ENCODE data around the gene CDC26. TPM values are rescaled to one million over a fixed set of nuclear protein-coding genes. Genes with fewer than 3 reads are reported as not detected.
"Not testable (repeated sequence)": the region's sequence is repeated elsewhere in the genome, so short reads cannot be mapped to it uniquely, and the experiment has no call there.

Gene CDC26
- total RNA-seq, 1 donor from 2014 or later, result 50.2 TPM

DNA sequence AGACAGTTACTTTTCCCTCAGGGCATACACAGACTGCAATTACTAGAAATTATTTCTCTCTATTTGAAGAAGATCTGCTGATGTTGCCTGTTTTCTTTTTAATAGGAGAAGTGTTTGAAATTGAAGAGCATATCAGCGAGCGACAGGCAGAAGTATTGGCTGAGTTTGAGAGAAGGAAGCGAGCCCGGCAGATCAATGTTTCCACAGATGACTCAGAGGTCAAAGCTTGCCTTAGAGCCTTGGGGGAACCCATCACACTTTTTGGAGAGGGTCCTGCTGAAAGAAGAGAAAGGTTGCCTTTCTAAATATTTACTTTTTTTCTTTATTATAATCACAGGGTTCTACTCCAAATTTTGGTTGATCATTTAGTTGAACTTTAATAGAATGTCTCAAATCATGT lies 3.5 kb upstream of the CDC26 start:
- no peaks in the 10 kb centered on the region for H3K9me3 Mint-ChIP-seq
- H3K27ac Mint-ChIP-seq, result peak overlapping the region; percentile 17
- no peak for DNase-seq (ENCODE audit: low spot score)
- H3K27me3 Mint-ChIP-seq (ENCODE audit: low read depth), result no peaks in the 10 kb centered on the region
- no peak overlapping the region for H3K4me3 Mint-ChIP-seq (ENCODE audit: low read depth)
- H3K36me3 Mint-ChIP-seq (ENCODE audit: low read depth), result peaks cover 56% of the 10 kb centered on the region
- intact Hi-C loops (cut with micrococcal nuclease), result no loop called here
- H3K4me1 Mint-ChIP-seq (ENCODE audit: low read depth), result peaks cover 33% of the 10 kb centered on the region

DNA sequence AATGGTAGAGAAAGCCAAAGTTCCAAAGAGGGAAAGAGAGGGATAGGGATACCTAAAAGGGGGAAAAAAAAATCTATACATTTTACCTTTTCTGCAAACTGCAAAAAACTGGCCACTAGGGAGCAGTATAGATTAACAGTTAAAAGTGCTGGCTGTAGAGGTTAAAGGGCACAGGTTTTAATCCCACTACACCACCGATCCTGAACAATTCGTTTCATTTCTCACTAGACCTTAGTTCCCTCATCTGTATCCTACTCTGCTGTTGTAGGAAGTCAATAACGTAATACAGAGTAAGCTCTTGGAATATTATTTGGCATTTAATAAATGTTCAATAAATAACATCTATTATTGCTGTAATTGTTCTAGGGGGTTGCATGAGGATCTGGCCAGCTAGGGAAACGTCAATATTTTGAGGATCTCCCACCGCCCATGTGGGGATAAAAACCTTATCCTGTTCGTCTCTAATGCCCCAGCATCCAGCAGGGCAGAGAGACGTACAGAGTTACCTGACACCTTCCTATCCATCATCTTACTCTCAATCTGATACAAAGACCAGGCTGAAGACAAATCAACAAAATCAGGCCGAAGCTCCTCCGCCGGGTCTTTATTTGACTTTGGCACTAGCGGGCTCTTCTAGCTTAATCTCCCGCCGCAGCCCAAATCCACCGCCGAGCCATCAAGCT lies 757 bp downstream of the CDC26 start:
- no peak overlapping the region for H3K4me3 Mint-ChIP-seq (ENCODE audit: low read depth)
- H3K36me3 Mint-ChIP-seq (ENCODE audit: low read depth), result peaks cover 51% of the 10 kb centered on the region
- no peaks in the 10 kb centered on the region for H3K27me3 Mint-ChIP-seq (ENCODE audit: low read depth)
- intact Hi-C loops (cut with micrococcal nuclease), result loop anchor here (1.0 to 2.0 kb wide), 10 partner anchors 34 to 384 kb away; partner anchors contain the start of genes ALAD, C9orf43, FKBP15 and HDHD3
- H3K27ac Mint-ChIP-seq, result no peak overlapping the region
- peaks cover 28% of the 10 kb centered on the region for H3K4me1 Mint-ChIP-seq (ENCODE audit: low read depth)
- no peaks in the 10 kb centered on the region for H3K9me3 Mint-ChIP-seq
- DNase-seq (ENCODE audit: low spot score), result no peak

DNA sequence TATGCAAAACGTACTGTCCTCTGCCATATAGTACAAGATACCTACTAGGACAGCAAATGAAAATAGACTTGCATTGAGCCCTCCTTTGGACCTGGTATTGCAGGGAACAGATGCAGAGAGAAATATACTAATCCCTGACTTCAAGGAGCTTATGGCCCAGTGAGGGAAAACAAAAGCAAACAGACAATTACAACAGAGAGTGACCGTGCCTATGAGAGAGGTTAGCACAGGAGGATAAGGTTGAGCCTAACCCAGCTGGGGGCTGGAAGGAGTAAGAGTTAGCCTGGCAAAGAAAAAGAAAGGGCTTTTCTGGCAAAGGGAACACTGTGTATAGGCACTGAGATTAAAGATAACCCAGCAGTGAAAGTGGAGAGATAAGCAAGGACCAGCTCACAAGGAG lies 5.5 kb downstream of the CDC26 start:
- Mint-ChIP-seq H3K27me3 (ENCODE audit: low read depth) (no peaks in the 10 kb centered on the region), H3K4me3 (ENCODE audit: low read depth) (no peak overlapping the region), H3K9me3 (no peaks in the 10 kb centered on the region), H3K27ac (peak overlapping the region; percentile 81), H3K4me1 (ENCODE audit: low read depth) (peaks cover 17% of the 10 kb centered on the region), H3K36me3 (ENCODE audit: low read depth) (peaks cover 59% of the 10 kb centered on the region)
- intact Hi-C loops (cut with micrococcal nuclease), result loop anchor here (1.0 kb wide), 1 partner anchor 50 kb away; no protein-coding TSS in a partner anchor
- DNase-seq (ENCODE audit: low spot score), result no peak

DNA sequence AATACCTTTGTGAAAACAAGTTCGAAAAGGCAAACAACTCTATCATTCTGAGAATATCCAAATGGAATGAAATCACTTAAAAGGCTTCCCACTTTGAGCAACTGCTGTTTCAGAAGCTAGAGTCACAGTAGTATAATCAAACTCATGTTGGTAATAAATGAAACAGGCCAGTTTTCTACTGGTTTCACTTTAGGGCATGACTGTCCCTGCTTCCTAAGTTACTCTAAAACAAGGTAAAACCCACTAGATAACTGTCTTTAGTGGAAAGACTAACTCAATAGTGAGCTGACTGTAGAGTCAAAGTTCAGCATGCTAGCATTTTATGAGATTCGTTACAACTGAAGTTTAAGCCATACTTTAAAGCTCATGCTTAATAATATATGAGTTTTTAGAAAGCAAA lies 6.0 kb downstream of the CDC26 start:
- intact Hi-C loops (cut with micrococcal nuclease), result loop anchor here (1.0 kb wide), 1 partner anchor 49 kb away; no protein-coding TSS in a partner anchor
- peaks cover 59% of the 10 kb centered on the region for H3K36me3 Mint-ChIP-seq (ENCODE audit: low read depth)
- H3K9me3 Mint-ChIP-seq, result no peaks in the 10 kb centered on the region
- H3K4me3 Mint-ChIP-seq (ENCODE audit: low read depth), result no peak overlapping the region
- H3K27me3 Mint-ChIP-seq (ENCODE audit: low read depth), result no peaks in the 10 kb centered on the region
- no peak for DNase-seq (ENCODE audit: low spot score)
- H3K4me1 Mint-ChIP-seq (ENCODE audit: low read depth), result peaks cover 17% of the 10 kb centered on the region
- peak overlapping the region; percentile 81 for H3K27ac Mint-ChIP-seq

DNA sequence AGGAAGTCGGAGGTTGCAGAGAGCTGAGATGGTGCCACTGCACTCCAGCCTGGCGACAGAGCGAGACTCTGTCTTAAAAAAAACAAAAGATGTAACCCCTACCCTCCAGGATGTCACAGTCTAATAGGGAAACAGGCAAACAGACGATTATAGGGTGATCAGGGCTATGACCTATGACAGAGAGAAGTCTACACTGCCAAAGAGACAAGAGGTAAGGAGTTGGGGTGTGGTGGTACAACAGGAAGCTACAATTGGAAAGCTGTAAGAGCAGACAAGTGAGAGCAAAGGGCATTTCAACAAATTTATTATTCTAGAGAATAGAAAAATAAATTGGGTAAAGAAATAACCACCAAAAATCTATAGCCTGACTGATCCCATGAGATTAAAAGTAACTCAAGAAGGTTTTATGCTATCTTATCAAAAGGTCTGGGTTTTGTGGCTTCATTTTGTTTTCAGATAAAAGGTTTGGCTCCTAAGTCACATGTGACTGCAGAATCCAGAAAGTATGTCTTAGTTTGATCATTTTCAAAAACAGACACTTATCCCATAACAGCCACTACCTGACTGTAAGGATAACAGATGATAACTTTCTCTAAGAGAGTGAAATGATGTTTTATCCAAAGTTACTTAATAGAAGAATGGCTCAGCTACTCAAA lies 7.3 kb downstream of the CDC26 start:
- peaks cover 55% of the 10 kb centered on the region for H3K36me3 Mint-ChIP-seq (ENCODE audit: low read depth)
- no peaks in the 10 kb centered on the region for H3K27me3 Mint-ChIP-seq (ENCODE audit: low read depth)
- H3K4me3 Mint-ChIP-seq (ENCODE audit: low read depth), result no peak overlapping the region
- H3K9me3 Mint-ChIP-seq, result no peaks in the 10 kb centered on the region
- peaks cover 9% of the 10 kb centered on the region for H3K4me1 Mint-ChIP-seq (ENCODE audit: low read depth)
- H3K27ac Mint-ChIP-seq, result peak overlapping the region; percentile 31
- intact Hi-C loops (cut with micrococcal nuclease), result no loop called here
- DNase-seq (ENCODE audit: low spot score), result no peak

DNA sequence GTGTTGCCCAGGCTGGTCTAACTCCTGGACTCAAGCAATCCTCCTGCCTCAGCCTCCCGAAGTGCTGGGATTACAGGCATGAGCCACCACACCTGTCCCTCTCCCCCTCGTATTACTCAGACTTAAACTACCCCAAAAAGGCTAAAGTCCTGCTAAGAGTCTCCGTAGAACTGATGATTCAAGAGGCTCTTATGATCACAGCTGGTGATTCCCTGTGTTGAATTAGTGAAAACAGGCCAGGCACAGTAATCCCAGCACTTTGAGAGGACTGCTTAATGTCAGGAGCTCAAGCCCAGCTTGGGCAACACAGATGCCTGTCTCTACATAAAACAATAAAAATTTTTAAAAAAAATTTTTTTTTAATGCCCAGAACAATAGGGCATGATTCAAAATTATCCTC lies 9.2 kb downstream of the CDC26 start:
- H3K36me3 Mint-ChIP-seq (ENCODE audit: low read depth), result peaks cover 51% of the 10 kb centered on the region
- H3K4me3 Mint-ChIP-seq (ENCODE audit: low read depth), result no peak overlapping the region
- H3K9me3 Mint-ChIP-seq, result no peaks in the 10 kb centered on the region
- no peak overlapping the region for H3K27ac Mint-ChIP-seq
- intact Hi-C loops (cut with micrococcal nuclease), result no loop called here
- DNase-seq (ENCODE audit: low spot score), result no peak
- H3K27me3 Mint-ChIP-seq (ENCODE audit: low read depth), result no peaks in the 10 kb centered on the region
- peaks cover 9% of the 10 kb centered on the region for H3K4me1 Mint-ChIP-seq (ENCODE audit: low read depth)

DNA sequence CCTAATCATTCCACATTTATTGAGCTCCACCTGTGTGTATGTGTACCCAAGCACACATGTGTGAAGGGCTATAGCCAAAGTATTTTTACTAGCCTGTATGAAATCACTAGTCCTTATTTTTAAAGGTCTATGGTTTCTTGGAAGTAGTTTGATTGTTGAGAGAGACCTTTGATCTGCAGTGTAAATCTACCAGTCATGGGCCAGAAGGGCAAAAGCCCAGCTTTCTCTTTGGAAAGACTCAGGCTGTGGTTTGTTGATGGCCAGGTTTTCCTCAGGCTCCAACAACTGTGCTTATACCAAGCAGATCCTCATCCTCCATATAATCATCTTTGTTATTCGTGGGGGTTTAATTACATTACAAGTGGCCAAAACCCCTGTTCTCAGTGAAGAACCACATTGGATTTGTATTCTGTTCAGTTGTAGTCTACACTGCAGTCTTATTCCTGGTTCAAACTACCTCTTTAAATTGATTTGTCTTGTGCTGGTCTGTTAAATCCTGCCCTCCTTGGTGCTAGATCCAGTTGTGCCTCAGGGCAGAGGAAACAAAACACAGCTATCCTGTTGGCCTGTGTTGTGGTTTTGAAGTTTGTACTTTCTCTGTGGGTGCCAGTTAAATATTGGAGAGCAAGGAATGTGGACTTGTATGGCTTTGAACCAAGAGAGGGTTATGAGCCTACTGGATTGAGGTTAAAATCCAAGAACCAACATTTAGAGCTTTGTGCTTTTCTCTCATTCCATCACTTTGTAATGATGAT lies 13.3 kb downstream of the CDC26 start:
- no peaks in the 10 kb centered on the region for H3K4me1 Mint-ChIP-seq (ENCODE audit: low read depth)
- no peak overlapping the region for H3K27ac Mint-ChIP-seq
- intact Hi-C loops (cut with micrococcal nuclease), result no loop called here
- H3K4me3 Mint-ChIP-seq (ENCODE audit: low read depth), result no peak overlapping the region
- no peaks in the 10 kb centered on the region for H3K27me3 Mint-ChIP-seq (ENCODE audit: low read depth)
- DNase-seq (ENCODE audit: low spot score), result no peak
- peaks cover 40% of the 10 kb centered on the region for H3K36me3 Mint-ChIP-seq (ENCODE audit: low read depth)
- no peaks in the 10 kb centered on the region for H3K9me3 Mint-ChIP-seq

DNA sequence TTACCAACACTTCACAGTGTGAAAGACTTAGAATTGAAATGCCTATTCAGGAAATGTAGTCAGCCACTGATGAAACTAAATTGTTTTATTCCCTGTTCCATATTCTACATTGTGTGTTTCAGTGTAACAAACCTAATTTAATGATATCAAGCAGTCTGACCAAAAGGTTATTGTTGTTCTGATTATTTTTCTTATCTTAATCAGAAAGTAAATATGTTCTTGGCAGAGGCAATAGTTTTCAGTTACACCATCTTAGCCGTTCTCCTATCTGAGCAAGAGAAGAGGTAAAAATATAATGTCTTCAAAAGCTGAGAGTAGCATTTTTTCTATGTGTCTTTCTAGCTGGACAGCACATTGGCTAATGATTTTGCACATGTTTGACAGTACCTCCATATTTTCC lies 17.1 kb downstream of the CDC26 start:
- no peaks in the 10 kb centered on the region for H3K27me3 Mint-ChIP-seq (ENCODE audit: low read depth)
- intact Hi-C loops (cut with micrococcal nuclease), result no loop called here
- DNase-seq (ENCODE audit: low spot score), result no peak
- H3K9me3 Mint-ChIP-seq, result no peaks in the 10 kb centered on the region
- no peak overlapping the region for H3K4me3 Mint-ChIP-seq (ENCODE audit: low read depth)
- peaks cover 33% of the 10 kb centered on the region for H3K36me3 Mint-ChIP-seq (ENCODE audit: low read depth)
- no peaks in the 10 kb centered on the region for H3K4me1 Mint-ChIP-seq (ENCODE audit: low read depth)
- H3K27ac Mint-ChIP-seq, result no peak overlapping the region

DNA sequence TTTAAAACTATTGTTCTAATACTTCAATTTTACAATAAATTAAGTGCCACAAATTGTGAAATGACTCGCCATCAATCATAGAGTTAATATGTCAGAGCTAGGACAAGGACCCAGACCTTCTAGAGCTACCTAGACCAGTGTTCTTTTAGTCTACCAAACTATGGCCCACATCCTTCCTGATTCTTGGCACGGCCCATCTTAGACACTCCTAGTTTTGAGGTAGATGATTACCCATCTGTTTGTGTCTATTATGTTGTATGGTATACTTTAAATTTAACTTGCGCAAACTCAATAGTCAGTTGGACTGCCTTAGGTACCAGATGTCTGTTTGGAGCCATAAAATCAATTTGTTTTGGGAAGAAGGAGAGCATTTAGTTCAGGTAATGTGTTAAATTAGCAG lies 17.5 kb downstream of the CDC26 start:
- no peak for DNase-seq (ENCODE audit: low spot score)
- intact Hi-C loops (cut with micrococcal nuclease), result no loop called here
- H3K4me3 Mint-ChIP-seq (ENCODE audit: low read depth), result no peak overlapping the region
- H3K9me3 Mint-ChIP-seq, result no peaks in the 10 kb centered on the region
- H3K36me3 Mint-ChIP-seq (ENCODE audit: low read depth), result peaks cover 33% of the 10 kb centered on the region
- H3K27ac Mint-ChIP-seq, result no peak overlapping the region
- no peaks in the 10 kb centered on the region for H3K27me3 Mint-ChIP-seq (ENCODE audit: low read depth)
- H3K4me1 Mint-ChIP-seq (ENCODE audit: low read depth), result no peaks in the 10 kb centered on the region

DNA sequence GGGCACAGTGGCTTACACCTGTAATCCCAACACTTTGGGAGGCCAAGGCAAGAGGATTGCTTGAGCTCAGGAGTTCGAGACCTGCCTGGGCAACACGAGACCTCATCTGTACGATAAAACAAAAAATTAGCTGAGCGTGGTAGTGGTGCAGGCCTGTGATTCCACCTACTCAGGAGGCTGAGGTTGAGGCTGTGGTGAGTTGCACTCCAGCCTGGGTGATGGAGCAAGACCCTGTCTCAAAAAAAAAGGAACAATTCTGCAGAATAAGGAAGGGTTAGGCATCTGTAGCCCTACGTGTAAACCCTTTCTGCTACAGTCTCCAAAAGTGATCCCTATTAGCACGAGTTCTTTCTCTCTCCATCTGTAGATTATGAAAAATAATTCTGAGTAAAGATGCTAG lies 19.9 kb downstream of the CDC26 start:
- Mint-ChIP-seq H3K27me3 (ENCODE audit: low read depth) (no peaks in the 10 kb centered on the region), H3K4me1 (ENCODE audit: low read depth) (no peaks in the 10 kb centered on the region), H3K36me3 (ENCODE audit: low read depth) (peaks cover 21% of the 10 kb centered on the region), H3K4me3 (ENCODE audit: low read depth) (no peak overlapping the region), H3K27ac (no peak overlapping the region), H3K9me3 (peaks cover 9% of the 10 kb centered on the region)
- no peak for DNase-seq (ENCODE audit: low spot score)
- intact Hi-C loops (cut with micrococcal nuclease), result no loop called here

DNA sequence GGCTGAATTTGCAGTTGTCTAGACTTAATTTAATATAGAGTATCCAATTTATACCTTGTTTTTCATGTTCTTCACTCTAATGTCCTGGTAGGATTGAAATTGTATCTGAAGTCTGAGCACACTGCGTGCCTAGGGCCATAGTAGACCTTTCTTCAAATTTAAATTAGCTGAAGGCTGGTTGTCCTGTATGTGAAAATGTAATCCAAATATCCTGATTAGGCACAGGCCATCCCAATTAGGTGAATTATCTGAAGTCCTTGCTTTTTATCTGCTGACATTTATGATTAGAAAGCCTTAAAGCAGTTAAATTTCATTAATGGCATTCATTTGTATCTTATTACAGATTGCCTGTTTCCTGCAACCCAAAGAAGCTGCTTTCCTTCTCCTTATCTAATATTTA lies 20.4 kb downstream of the CDC26 start:
- H3K27ac Mint-ChIP-seq, result no peak overlapping the region

DNA sequence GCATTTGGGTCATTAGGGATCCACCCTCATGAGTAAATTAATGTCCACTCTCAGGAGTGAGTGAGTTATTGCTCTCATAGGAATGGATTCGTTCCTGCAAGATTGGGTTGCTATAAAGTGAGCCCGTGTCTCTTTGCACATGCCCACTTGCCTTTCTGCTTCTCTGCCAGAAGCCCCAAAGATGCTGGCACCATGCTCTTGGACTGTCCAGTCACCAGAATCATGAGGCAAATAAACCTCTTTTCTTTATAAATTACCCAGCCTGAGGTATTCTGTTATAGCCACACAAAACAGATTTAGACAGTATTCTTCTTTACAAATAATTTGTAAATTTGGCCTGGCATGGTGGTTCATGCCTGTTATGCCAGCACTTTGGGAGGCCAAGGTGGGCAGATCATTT lies 24.6 kb downstream of the CDC26 start:
- H3K9me3 Mint-ChIP-seq, result peaks cover 14% of the 10 kb centered on the region
- no peak for DNase-seq (ENCODE audit: low spot score)

More for the DNA sequence above, 20.4 kb downstream of the CDC26 start:
- Mint-ChIP-seq H3K4me1 (ENCODE audit: low read depth) (no peaks in the 10 kb centered on the region), H3K27me3 (ENCODE audit: low read depth) (no peaks in the 10 kb centered on the region), H3K9me3 (peaks cover 9% of the 10 kb centered on the region), H3K4me3 (ENCODE audit: low read depth) (no peak overlapping the region), H3K36me3 (ENCODE audit: low read depth) (peaks cover 16% of the 10 kb centered on the region)
- no peak for DNase-seq (ENCODE audit: low spot score)
- intact Hi-C loops (cut with micrococcal nuclease), result no loop called here

DNA sequence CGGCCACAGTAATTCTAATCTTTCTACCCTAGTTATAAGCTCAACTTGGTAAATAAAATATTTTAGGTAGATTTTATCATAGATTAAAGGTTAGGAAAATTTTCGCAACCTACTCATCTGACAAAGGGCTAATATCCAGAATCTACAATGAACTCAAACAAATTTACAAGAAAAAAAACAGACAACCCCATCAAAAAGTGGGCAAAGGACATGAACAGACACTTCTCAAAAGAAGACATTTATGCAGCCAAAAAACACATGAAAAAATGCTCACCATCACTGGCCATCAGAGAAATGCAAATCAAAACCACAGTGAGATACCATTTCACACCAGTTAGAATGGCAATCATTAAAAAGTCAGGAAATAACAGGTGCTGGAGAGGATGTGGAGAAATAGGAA lies 25.7 kb downstream of the CDC26 start:
- intact Hi-C loops (cut with micrococcal nuclease); H3K4me3 Mint-ChIP-seq (ENCODE audit: low read depth): not testable (repeated sequence)

More for the DNA sequence above, 24.6 kb downstream of the CDC26 start:
- H3K27ac Mint-ChIP-seq, result no peak overlapping the region
- no peaks in the 10 kb centered on the region for H3K27me3 Mint-ChIP-seq (ENCODE audit: low read depth)
- H3K36me3 Mint-ChIP-seq (ENCODE audit: low read depth), result peaks cover 16% of the 10 kb centered on the region
- intact Hi-C loops (cut with micrococcal nuclease), result no loop called here
- H3K4me1 Mint-ChIP-seq (ENCODE audit: low read depth), result no peaks in the 10 kb centered on the region
- H3K4me3 Mint-ChIP-seq (ENCODE audit: low read depth), result no peak overlapping the region

More for the DNA sequence above, 25.7 kb downstream of the CDC26 start:
- not testable (repeated sequence) for H3K4me1 Mint-ChIP-seq (ENCODE audit: low read depth); H3K27ac Mint-ChIP-seq; DNase-seq (ENCODE audit: low spot score); H3K27me3 Mint-ChIP-seq (ENCODE audit: low read depth)
- Mint-ChIP-seq H3K36me3 (ENCODE audit: low read depth) (peaks cover 16% of the 10 kb centered on the region), H3K9me3 (peaks cover 14% of the 10 kb centered on the region)

Data from activated T-helper 2 cell treated with anti-CD3 and anti-CD28 coated beads, Interferon-gamma antibody, Interleukin-2, Interleukin-4, amounts not matched to agents 10 μg/mL and 5 μg/mL and 100 μg/mL, durations not matched to agents 14 hours and 24 hours and 36 hours (primary cell).